Keratinocyte (primary cell): Measurements from ENCODE around the gene DGKQ. TPM values are rescaled to one million over a fixed set of nuclear protein-coding genes. Genes with fewer than 3 reads are reported as not detected.

Source experiments
- DNase-seq: peaks from one replicate; pipeline ENCODE4 v3.0.0-alpha.2; 2011; ENCODE audit warnings: low read depth, missing footprints, low spot score
- FAIRE-seq: peaks from 2 replicates; lab custom pipeline; 2011; peaks lifted over from hg19 to GRCh38; lab: Jason Lieb, UNC
- H2AFZ ChIP-seq: 2 replicates; pipeline ENCODE4 v1.6.0; 2012; ENCODE audit warnings: low read length, control low read depth, inconsistent platforms; ENCODE audit not compliant: control insufficient read depth
- H3K27ac ChIP-seq: 2 replicates; pipeline ENCODE4 v1.5.1; 2011; ENCODE audit warnings: low read length; ENCODE audit not compliant: control insufficient read depth, insufficient read depth
- H3K27me3 ChIP-seq: 3 replicates; pipeline ENCODE4 v1.6.0; 2011; ENCODE audit warnings: low read length; ENCODE audit not compliant: control insufficient read depth, insufficient read depth; ENCODE audit errors: extremely low read depth
- H3K36me3 ChIP-seq, 2 experiments: 2 replicates in 1 of 2; 3 replicates in 1 of 2; pipeline ENCODE4 v1.5.1; 2011; ENCODE audit warnings: low read length in 2 of 2, mild to moderate bottlenecking in 1 of 2; ENCODE audit not compliant: control insufficient read depth in 2 of 2, insufficient read depth in 2 of 2; ENCODE audit errors: extremely low read depth in 1 of 2
- H3K4me1 ChIP-seq: 3 replicates; pipeline ENCODE4 v1.5.1; 2011; ENCODE audit warnings: low read length; ENCODE audit not compliant: control insufficient read depth, insufficient read depth; ENCODE audit errors: extremely low read depth
- H3K4me2 ChIP-seq: 3 replicates; pipeline ENCODE4 v1.6.0; 2011; ENCODE audit warnings: low read depth, low read length; ENCODE audit not compliant: control insufficient read depth, insufficient read depth; ENCODE audit errors: extremely low read depth
- H3K4me3 ChIP-seq, 3 experiments: fragments of 200-600 bp in 1 of 3; sonication (generic) in 1 of 3; 2 replicates in 2 of 3; 3 replicates in 1 of 3; pipeline ENCODE4 v1.5.1; 2011 to 2016; ENCODE audit warnings: low read length in 3 of 3, mild to moderate bottlenecking in 3 of 3, control low read depth in 2 of 3, inconsistent platforms in 1 of 3, low read depth in 1 of 3, mixed read lengths in 1 of 3, mixed run types in 1 of 3, moderate library complexity in 1 of 3; ENCODE audit not compliant: control insufficient read depth in 2 of 3, insufficient read depth in 2 of 3; ENCODE audit errors: extremely low read depth in 1 of 3
- H3K79me2 ChIP-seq: 2 replicates; pipeline ENCODE4 v1.6.0; 2012; ENCODE audit warnings: low read length; ENCODE audit not compliant: control insufficient read depth, insufficient read depth
- H3K9ac ChIP-seq: 3 replicates; pipeline ENCODE4 v1.6.0; 2011; ENCODE audit warnings: low read length; ENCODE audit not compliant: control insufficient read depth, insufficient read depth; ENCODE audit errors: extremely low read depth
- H3K9me1 ChIP-seq: 3 replicates; pipeline ENCODE4 v1.6.0; 2011; ENCODE audit warnings: low read length; ENCODE audit not compliant: control insufficient read depth, insufficient read depth; ENCODE audit errors: extremely low read depth
- H3K9me3 ChIP-seq: 2 replicates; pipeline ENCODE4 v1.5.1; 2012; ENCODE audit warnings: low read depth, low read length; ENCODE audit not compliant: control insufficient read depth
- H4K20me1 ChIP-seq: 3 replicates; pipeline ENCODE4 v1.6.0; 2011; ENCODE audit warnings: low read length; ENCODE audit not compliant: control insufficient read depth, insufficient read depth; ENCODE audit errors: extremely low read depth
- EZH2 ChIP-seq: IDR thresholded peaks from one replicate; pipeline ENCODE4 v1.6.1; 2012; ENCODE audit warnings: inconsistent platforms, mild to moderate bottlenecking, low read length, moderate library complexity
- dilution Hi-C: fragments of 300-500 bp; cut with MboI; formaldehyde crosslinking; loops from one replicate; pipeline ENCODE4 v1.7.0; 2020; ENCODE audit warnings: low sequenced_read_pairs; ENCODE audit not compliant: extremely low pct_ligation_motif_present
- polyA plus RNA-seq, 5 experiments: library from polyadenylated mRNA; depleted of rRNA in 3 of 5; stranded (reverse) in 3 of 5; stranded (forward) in 1 of 5; unstranded in 1 of 5; fragments of >200 nt; gene quantifications; 1 replicate in 1 of 5; 2 replicates in 3 of 5; 3 replicates in 1 of 5; pipeline versions ENCODE4 v1.2.1 to v1.2.3, GENCODE V29; 2011 to 2012; ENCODE audit warnings: missing spikeins in 2 of 5, low read depth in 1 of 5, low replicate concordance in 1 of 5
- TF ChIP-seq, protein P1 (sequence below), 3 experiments: IDR thresholded peaks in 1 of 3; conservative IDR thresholded peaks in 1 of 3; optimal IDR thresholded peaks in 1 of 3; 2 replicates in 2 of 3; 3 replicates in 1 of 3; pipeline versions ENCODE3 to v1.5.1; 2011; ENCODE audit warnings: low read length in 3 of 3, mild to moderate bottlenecking in 3 of 3, moderate library complexity in 2 of 3, control low read depth in 1 of 3, inconsistent platforms in 1 of 3; ENCODE audit not compliant: insufficient read depth in 2 of 3; ENCODE audit errors: extremely low read depth in 1 of 3

DGKQ gene
- polyA plus RNA-seq, 1 donor (not counting 4 experiments of a cell fraction or from before 2014, with no cell fraction given) = 5.3 TPM

- Histone ChIP-seq H3K79me2 (no peaks in the 10 kb centered on the region), H4K20me1 (no peaks in the 10 kb centered on the region), H3K27me3 (peaks cover 85% of the 10 kb centered on the region), H3K27ac (no peak overlapping the region), H3K4me2 (no peak overlapping the region), H3K9me1 (no peaks in the 10 kb centered on the region), H2AFZ (no peak overlapping the region), H3K9me3 (no peaks in the 10 kb centered on the region), H3K9ac (no peak overlapping the region), H3K36me3 (no peaks in the 10 kb centered on the region), H3K4me3 (no peak overlapping the region), H3K4me1 (no peaks in the 10 kb centered on the region)
- TF ChIP-seq, protein P1, sequence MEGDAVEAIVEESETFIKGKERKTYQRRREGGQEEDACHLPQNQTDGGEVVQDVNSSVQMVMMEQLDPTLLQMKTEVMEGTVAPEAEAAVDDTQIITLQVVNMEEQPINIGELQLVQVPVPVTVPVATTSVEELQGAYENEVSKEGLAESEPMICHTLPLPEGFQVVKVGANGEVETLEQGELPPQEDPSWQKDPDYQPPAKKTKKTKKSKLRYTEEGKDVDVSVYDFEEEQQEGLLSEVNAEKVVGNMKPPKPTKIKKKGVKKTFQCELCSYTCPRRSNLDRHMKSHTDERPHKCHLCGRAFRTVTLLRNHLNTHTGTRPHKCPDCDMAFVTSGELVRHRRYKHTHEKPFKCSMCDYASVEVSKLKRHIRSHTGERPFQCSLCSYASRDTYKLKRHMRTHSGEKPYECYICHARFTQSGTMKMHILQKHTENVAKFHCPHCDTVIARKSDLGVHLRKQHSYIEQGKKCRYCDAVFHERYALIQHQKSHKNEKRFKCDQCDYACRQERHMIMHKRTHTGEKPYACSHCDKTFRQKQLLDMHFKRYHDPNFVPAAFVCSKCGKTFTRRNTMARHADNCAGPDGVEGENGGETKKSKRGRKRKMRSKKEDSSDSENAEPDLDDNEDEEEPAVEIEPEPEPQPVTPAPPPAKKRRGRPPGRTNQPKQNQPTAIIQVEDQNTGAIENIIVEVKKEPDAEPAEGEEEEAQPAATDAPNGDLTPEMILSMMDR (optimal IDR thresholded peaks at IDR 0.05 in 1 of 3, IDR thresholded peaks at IDR 0.05 in 1 of 3, conservative IDR thresholded peaks at IDR 0.05 in 1 of 3; ENCODE audit: extremely low read depth in 1 of 3, insufficient read depth in 2 of 3, low read length in 3 of 3) = no peak
- peak; percentile 67 for TF ChIP-seq EZH2
- FAIRE-seq = no peak
- dilution Hi-C loops = no loop called here
- DNase-seq = no peak
These were observed 30.1 kb upstream of the DGKQ start for GRCh38 chr4:1003271-1004070.

DNA sequence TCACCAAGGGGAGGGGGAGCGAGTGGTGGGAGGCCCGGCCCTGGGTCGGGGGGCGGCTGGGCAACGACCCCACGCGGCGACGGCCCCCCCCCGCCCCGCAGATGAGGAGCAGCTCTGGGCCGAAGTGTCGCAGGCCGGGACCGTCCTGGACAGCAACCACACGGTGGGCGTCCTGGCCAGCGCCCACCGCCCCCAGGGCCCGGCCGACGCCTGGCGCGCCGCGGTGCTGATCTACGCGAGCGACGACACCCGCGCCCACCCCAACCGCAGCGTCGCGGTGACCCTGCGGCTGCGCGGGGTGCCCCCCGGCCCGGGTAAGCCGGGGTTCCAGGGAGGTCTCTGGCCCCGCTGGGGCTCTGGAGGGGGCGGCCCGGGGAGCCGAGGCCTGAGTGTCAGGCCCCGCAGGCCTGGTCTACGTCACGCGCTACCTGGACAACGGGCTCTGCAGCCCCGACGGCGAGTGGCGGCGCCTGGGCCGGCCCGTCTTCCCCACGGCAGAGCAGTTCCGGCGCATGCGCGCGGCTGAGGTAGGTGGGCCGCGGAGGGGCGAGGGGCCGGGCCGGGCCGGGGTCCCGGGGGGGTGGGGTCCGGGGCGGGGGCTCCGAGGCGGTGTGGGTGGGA lies 29.4 kb upstream of the DGKQ start:
- Histone ChIP-seq H4K20me1 (no peaks in the 10 kb centered on the region), H3K4me2 (no peak overlapping the region), H3K4me3 (no peak overlapping the region), H3K79me2 (no peaks in the 10 kb centered on the region), H3K9me1 (no peaks in the 10 kb centered on the region), H3K27me3 (peaks cover 85% of the 10 kb centered on the region), H3K9me3 (no peaks in the 10 kb centered on the region), H3K4me1 (no peaks in the 10 kb centered on the region), H3K36me3 (no peaks in the 10 kb centered on the region), H2AFZ (no peak overlapping the region), H3K9ac (no peak overlapping the region), H3K27ac (no peak overlapping the region)
- no peak for DNase-seq
- TF ChIP-seq, protein P1 (optimal IDR thresholded peaks at IDR 0.05 in 1 of 3, IDR thresholded peaks at IDR 0.05 in 1 of 3, conservative IDR thresholded peaks at IDR 0.05 in 1 of 3; ENCODE audit: extremely low read depth in 1 of 3, insufficient read depth in 2 of 3, low read length in 3 of 3) = no peak
- dilution Hi-C loops = no loop called here
- FAIRE-seq = no peak
